ENCODE measurements around the gene NAA10.

NAA10 gene

DNA sequence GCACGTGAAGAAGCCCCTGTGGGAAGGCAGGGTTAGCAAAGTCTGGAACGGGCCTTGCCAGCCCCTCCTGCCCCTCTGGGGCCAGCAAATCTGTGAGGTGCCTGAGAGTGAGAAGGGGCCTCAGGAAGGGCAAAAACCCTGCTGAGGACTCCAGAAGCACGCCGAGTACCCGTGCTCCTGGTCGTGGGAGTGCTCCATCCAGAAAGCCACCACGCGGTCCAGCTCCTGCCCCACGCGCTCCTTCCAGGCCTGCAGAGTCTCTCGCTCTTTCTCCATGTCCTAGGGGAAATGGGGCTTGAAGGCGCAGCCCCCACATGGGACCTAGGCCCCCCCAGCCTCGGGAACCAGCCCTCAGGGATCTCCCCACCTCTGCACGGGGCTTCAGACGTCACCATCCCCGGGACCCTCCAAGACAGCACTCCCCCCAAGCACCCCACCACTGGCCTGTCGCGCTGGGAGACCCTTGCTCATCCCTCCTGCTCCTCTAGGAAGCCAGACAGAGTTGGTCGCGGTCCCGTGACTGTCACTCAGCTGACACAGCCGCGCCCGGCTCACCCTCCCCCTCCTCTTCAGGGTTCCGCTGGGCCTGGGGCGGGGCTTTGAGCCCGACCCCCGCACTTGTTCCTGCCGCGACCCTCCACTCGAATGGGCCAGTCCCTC, 9.4 kb upstream of the NAA10 start, which contains the start of gene RENBP:
Gene RENBP, minus strand, starts transcription at position 504 of the 660 bp plus-strand sequence. Its CDS starts 33 bp downstream, at position 471.
- TF ChIP-seq TAF1 (IDR thresholded peaks at IDR 0.05; ENCODE audit: borderline replicate concordance, insufficient read depth, low read length): no peak
- no peak for TF ChIP-seq SIN3A (IDR thresholded peaks at IDR 0.05; ENCODE audit: borderline replicate concordance, insufficient read depth, low read length)

DNA sequence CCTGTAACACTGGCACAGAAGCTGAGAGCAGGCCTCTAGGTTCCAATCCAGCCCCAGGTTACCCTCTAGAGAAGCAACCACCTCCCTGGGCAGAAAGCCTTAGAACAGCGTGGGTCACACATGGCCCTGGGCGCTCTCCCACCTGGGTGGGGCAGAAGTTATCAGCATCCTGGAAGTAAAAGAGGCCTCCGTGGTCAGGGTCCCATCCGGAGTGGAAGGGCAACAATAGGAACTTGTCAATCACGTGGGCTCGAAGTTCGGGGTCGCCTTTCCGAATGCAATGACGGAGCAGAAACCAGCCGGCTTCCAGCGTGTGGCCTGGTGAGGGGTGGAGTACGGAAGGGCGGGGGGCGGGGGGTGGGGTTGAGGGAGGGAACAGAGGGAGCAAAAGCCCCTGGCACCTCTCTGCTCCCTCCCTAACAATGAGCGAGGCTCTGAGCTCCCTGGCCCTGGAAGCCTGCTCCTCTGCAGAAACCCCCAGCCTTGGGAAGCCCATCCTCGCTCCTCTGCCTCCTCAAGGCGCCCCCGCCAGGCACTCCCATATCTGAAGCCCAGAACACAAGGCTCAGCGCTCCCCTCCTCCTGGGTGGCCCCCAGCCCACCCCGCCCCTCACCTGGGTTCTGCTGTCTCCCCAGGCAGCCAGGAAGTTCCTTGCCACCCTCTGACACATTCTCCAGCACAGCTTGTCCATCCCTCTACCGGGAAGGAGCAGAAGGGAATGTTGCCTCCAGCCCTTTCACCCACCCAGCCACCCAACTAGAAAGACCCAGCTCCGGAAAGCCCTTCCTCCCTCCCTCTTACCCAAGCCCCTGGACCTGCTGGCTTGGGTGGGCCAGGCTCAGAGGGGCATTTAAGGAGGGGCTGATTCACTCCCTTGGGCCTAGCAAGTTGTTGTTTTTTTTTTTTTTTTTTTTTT, 6.8 kb upstream of the NAA10 start:
- TF ChIP-seq FOXP2 (optimal IDR thresholded peaks at IDR 0.05; ENCODE audit: borderline replicate concordance, extremely low read depth, extremely low read length, insufficient read depth): no peak
- TF ChIP-seq POLR2AphosphoS5 (IDR thresholded peaks at IDR 0.05; ENCODE audit: low read depth, low read length): no peak
- TF ChIP-seq, protein P1, sequence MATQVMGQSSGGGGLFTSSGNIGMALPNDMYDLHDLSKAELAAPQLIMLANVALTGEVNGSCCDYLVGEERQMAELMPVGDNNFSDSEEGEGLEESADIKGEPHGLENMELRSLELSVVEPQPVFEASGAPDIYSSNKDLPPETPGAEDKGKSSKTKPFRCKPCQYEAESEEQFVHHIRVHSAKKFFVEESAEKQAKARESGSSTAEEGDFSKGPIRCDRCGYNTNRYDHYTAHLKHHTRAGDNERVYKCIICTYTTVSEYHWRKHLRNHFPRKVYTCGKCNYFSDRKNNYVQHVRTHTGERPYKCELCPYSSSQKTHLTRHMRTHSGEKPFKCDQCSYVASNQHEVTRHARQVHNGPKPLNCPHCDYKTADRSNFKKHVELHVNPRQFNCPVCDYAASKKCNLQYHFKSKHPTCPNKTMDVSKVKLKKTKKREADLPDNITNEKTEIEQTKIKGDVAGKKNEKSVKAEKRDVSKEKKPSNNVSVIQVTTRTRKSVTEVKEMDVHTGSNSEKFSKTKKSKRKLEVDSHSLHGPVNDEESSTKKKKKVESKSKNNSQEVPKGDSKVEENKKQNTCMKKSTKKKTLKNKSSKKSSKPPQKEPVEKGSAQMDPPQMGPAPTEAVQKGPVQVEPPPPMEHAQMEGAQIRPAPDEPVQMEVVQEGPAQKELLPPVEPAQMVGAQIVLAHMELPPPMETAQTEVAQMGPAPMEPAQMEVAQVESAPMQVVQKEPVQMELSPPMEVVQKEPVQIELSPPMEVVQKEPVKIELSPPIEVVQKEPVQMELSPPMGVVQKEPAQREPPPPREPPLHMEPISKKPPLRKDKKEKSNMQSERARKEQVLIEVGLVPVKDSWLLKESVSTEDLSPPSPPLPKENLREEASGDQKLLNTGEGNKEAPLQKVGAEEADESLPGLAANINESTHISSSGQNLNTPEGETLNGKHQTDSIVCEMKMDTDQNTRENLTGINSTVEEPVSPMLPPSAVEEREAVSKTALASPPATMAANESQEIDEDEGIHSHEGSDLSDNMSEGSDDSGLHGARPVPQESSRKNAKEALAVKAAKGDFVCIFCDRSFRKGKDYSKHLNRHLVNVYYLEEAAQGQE (IDR thresholded peaks at IDR 0.05; ENCODE audit: insufficient read depth in 1 of 2, low read depth in 2 of 2, low read length in 2 of 2): no peak
- TF ChIP-seq TAF1 (IDR thresholded peaks at IDR 0.05; ENCODE audit: borderline replicate concordance, insufficient read depth, low read length): no peak
- TF ChIP-seq SIN3A (IDR thresholded peaks at IDR 0.05; ENCODE audit: borderline replicate concordance, insufficient read depth, low read length): no peak

DNA sequence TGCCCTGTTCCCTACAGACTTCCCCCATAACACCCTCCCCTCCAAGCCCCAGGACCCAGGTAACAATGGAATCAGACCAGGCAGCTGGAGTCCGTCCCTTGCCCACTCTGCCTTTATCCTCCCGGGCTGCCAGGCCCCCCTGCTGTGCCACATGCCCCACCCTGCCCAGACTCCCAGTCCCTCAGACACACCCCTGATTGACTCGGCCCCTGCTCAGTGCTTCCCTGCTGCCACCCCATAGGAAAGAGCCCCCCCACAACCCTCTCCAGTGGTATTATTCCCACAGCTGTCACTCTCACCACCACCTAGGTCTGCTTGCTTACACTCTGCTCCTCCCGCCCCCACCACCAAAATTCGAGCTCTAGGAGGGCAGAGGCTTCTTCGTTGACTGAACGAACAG, 4.7 kb upstream of the NAA10 start:
- TF ChIP-seq FOXP2 (optimal IDR thresholded peaks at IDR 0.05; ENCODE audit: borderline replicate concordance, extremely low read depth, extremely low read length, insufficient read depth) (no peak), TAF1 (IDR thresholded peaks at IDR 0.05; ENCODE audit: borderline replicate concordance, insufficient read depth, low read length) (no peak), SIN3A (IDR thresholded peaks at IDR 0.05; ENCODE audit: borderline replicate concordance, insufficient read depth, low read length) (no peak)
- TF ChIP-seq, protein P1 (IDR thresholded peaks at IDR 0.05; ENCODE audit: insufficient read depth in 1 of 2, low read depth in 2 of 2, low read length in 2 of 2): no peak

DNA sequence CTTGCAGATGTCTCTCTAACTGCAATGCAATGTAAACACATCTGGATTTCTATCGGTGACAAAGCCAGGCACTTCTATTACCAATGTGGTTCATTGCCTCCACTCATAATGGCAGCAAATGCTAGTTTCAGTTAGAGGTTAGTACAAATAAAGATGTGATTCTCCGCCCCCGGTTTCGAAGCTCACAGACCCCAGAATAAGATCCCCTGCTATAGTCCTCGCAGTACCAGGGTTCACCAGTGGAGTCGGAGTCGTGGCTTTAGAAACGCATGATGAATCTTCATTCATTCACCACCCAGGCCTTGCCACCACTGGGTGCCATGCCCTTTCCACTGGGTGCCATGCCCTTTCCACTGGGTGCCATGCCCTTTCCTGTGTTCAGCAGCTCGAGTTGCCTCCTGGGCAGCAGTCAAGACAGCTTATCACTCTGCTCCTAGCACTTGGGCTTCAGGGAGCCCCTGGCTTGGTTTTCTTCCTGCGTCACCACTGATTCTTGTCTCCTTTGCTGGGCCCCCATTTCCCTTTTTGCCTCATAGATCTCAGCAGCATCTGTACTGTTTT, 3.5 kb upstream of the NAA10 start:
- TF ChIP-seq TAF1 (IDR thresholded peaks at IDR 0.05; ENCODE audit: borderline replicate concordance, insufficient read depth, low read length) (no peak), POLR2AphosphoS5 (IDR thresholded peaks at IDR 0.05; ENCODE audit: low read depth, low read length) (no peak)

DNA sequence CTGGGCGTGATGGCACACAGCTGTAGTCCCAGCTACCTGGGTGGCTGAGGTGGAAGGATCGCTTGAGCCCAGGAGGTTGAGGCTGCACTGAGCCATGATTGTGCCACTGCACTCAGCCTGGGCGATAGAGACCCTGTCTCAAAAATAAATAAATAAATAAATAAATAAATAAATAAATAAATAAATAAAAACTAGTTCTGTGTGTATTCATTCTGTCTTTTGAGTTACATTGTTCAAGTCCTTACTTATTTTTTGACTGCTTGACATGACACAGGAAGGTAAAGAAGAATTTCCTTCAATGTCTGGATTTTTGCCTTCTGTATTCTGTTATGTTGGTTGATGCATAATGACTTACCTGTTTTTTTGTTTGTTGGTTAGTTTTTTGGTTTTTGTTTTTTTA, 2.2 kb upstream of the NAA10 start:
- no peak for TF ChIP-seq FOXP2 (optimal IDR thresholded peaks at IDR 0.05; ENCODE audit: borderline replicate concordance, extremely low read depth, extremely low read length, insufficient read depth)
- TF ChIP-seq POLR2AphosphoS5 (IDR thresholded peaks at IDR 0.05; ENCODE audit: low read depth, low read length): no peak
- TF ChIP-seq SIN3A (IDR thresholded peaks at IDR 0.05; ENCODE audit: borderline replicate concordance, insufficient read depth, low read length): no peak
- TF ChIP-seq, protein P1 (IDR thresholded peaks at IDR 0.05; ENCODE audit: insufficient read depth in 1 of 2, low read depth in 2 of 2, low read length in 2 of 2): no peak
- no peak for TF ChIP-seq TAF1 (IDR thresholded peaks at IDR 0.05; ENCODE audit: borderline replicate concordance, insufficient read depth, low read length)

Measured in PFSK-1 (cell line).